K562 (cell line): ENCODE data around the gene GPRIN1. TPM values are rescaled to one million over a fixed set of nuclear protein-coding genes. Genes with fewer than 3 reads are reported as not detected.

Experiments
- ATAC-seq: fragments of 200-7000 bp; cut with Tn5 transposase; 3 replicates; pipeline ENCODE4 v1.9.1; 2020; ENCODE audit warnings: moderate library complexity
- BruUV-seq: library from RNA; stranded (reverse); fragments of 400-500 nt; replicated peaks from 2 replicates; lab custom pipeline; 2021; lab: Mats Ljungman, UMichigan
- CTCF ChIA-PET: fragments of 300-600 bp; formaldehyde crosslinking; extraction: SDS; loops from one replicate; lab custom pipeline; 2021; ENCODE audit warnings: low intra/inter-chr PET ratio; lab: Yijun Ruan, JAX
- POLR2A ChIA-PET: fragments of 300-600, 350-650 bp; sonication (Branson Sonifier 250); formaldehyde crosslinking; extraction: SDS; loops from one replicate; lab custom pipeline; 2021; ENCODE audit warnings: antibody characterized with exemption, inconsistent platforms; lab: Yijun Ruan, JAX
- DNase-seq, 4 experiments: peaks; one replicate each; pipeline versions ENCODE4 v3.0.0 to v3.0.0-alpha.2; 2011 to 2018; ENCODE audit warnings: low spot score in 3 of 4, mixed read lengths in 3 of 4; ENCODE audit errors: extremely low read depth in 1 of 4
- FAIRE-seq: peaks from 2 replicates; lab custom pipeline; 2011; peaks lifted over from hg19 to GRCh38; lab: Jason Lieb, UNC
- H2AFZ ChIP-seq: 2 replicates; pipeline ENCODE4 v1.6.0; 2011; ENCODE audit warnings: low read depth, low read length, control low read depth, inconsistent platforms
- H3K27ac ChIP-seq: fragments of 200-600 bp; 3 replicates; pipeline ENCODE4 v1.8.0; 2011; ENCODE audit warnings: low read depth, mild to moderate bottlenecking, control low read depth, inconsistent platforms, low read length, moderate library complexity, mixed read lengths; ENCODE audit errors: extremely low read depth
- H3K27me3 ChIP-seq, 2 experiments: fragments of 300-600 bp in 1 of 2; 2 replicates in 1 of 2; 3 replicates in 1 of 2; pipeline versions ENCODE4 v1.6.0 to v1.8.0; 2011; ENCODE audit warnings: inconsistent platforms in 2 of 2, low read length in 2 of 2, mild to moderate bottlenecking in 1 of 2, mixed read lengths in 1 of 2, moderate library complexity in 1 of 2; ENCODE audit not compliant: control insufficient read depth in 2 of 2, insufficient read depth in 2 of 2
- H3K36me3 ChIP-seq: fragments of 300-600 bp; 3 replicates; pipeline ENCODE4 v1.8.0; 2011; ENCODE audit warnings: mild to moderate bottlenecking, low read length, inconsistent platforms; ENCODE audit not compliant: control insufficient read depth, insufficient read depth
- H3K4me1 ChIP-seq, 2 experiments: fragments of 200-600 bp in 1 of 2; replicated peaks in 1 of 2; 2 replicates in 1 of 2; 3 replicates in 1 of 2; pipeline versions ENCODE4 v1.5.1 to v1.8.0; 2011; ENCODE audit warnings: inconsistent platforms in 2 of 2, low read length in 2 of 2, mild to moderate bottlenecking in 1 of 2, mixed read lengths in 1 of 2, moderate library complexity in 1 of 2; ENCODE audit not compliant: control insufficient read depth in 2 of 2, insufficient read depth in 2 of 2
- H3K4me2 ChIP-seq: 2 replicates; pipeline ENCODE4 v1.6.1; 2011; ENCODE audit warnings: low read length, control low read depth, inconsistent platforms, mixed read lengths; ENCODE audit not compliant: insufficient read depth
- H3K4me3 ChIP-seq: fragments of 200-600 bp; sonication (generic), shearing (Covaris generic); 2 replicates; pipeline ENCODE4 v1.5.1; 2016; ENCODE audit warnings: control low read depth, inconsistent platforms
- H3K79me2 ChIP-seq: fragments of 200-600 bp; 3 replicates; pipeline ENCODE4 v1.8.0; 2011; ENCODE audit warnings: low read length, inconsistent platforms; ENCODE audit not compliant: control insufficient read depth, insufficient read depth
- H3K9ac ChIP-seq, 2 experiments: 2 replicates each; pipeline versions ENCODE4 v1.6.0 to v1.6.1; 2011; ENCODE audit warnings: low read depth in 2 of 2, low read length in 2 of 2, control low read depth in 1 of 2, inconsistent platforms in 1 of 2, mild to moderate bottlenecking in 1 of 2, mixed read lengths in 1 of 2; ENCODE audit not compliant: insufficient read depth in 1 of 2
- H3K9me1 ChIP-seq: one replicate; pipeline ENCODE4 v1.6.0; 2011; ENCODE audit warnings: inconsistent platforms, mild to moderate bottlenecking, low read length, moderate library complexity; ENCODE audit not compliant: control insufficient read depth, insufficient read depth
- H3K9me3 ChIP-seq: replicated peaks from 2 replicates; pipeline ENCODE4 v1.5.1; 2011; ENCODE audit warnings: low read depth, low read length, inconsistent platforms; ENCODE audit not compliant: control insufficient read depth, insufficient read depth
- H4K20me1 ChIP-seq: replicated peaks from 2 replicates; pipeline ENCODE4 v1.6.1; 2011; ENCODE audit warnings: low read length, inconsistent platforms, mixed read lengths; ENCODE audit not compliant: control insufficient read depth, insufficient read depth
- CBX5 ChIP-seq: IDR thresholded peaks from 2 replicates; pipeline ENCODE4 v1.6.1; 2014; ENCODE audit warnings: low read depth, borderline replicate concordance
- CUX1 ChIP-seq: fragments of 200-800 bp; sonication (Bioruptor generic); IDR thresholded peaks from 2 replicates; pipeline ENCODE4 v1.6.1; 2016; ENCODE audit warnings: missing genetic modification characterization, missing compliant biosample characterization
- EGR1 ChIP-seq: fragments of 450-650 bp; conservative IDR thresholded peaks from 2 replicates; pipeline ENCODE4 v1.6.1; 2017; ENCODE audit warnings: mild to moderate bottlenecking
- FOS ChIP-seq: IDR thresholded peaks from 3 replicates; pipeline ENCODE4 v1.6.1; 2011; ENCODE audit not compliant: insufficient read length; ENCODE audit errors: extremely low read depth
- GABPB2 ChIP-seq: fragments of 250-450 bp; sonication (Bioruptor Pico); conservative IDR thresholded peaks from 2 replicates; pipeline ENCODE4 v1.5.1; 2021; ENCODE audit warnings: mild to moderate bottlenecking
- GATA2 ChIP-seq: sonication (generic); formaldehyde crosslinking; IDR thresholded peaks from 2 replicates; pipeline ENCODE4 v1.4.0; 2020; ENCODE audit warnings: mild to moderate bottlenecking, missing genetic modification reagents
- NFIC ChIP-seq: fragments of 450-650 bp; IDR thresholded peaks from 2 replicates; pipeline ENCODE4 v1.6.1; 2017; ENCODE audit warnings: mild to moderate bottlenecking, inconsistent platforms
- RFX7 ChIP-seq: fragments of 250-450 bp; sonication (Bioruptor Pico); IDR thresholded peaks from 2 replicates; pipeline ENCODE4 v1.5.1; 2021; ENCODE audit warnings: mild to moderate bottlenecking
- WGBS: fragments of 100-300 bp; shearing (Covaris generic); methylation state at CpG from one replicate; pipeline ENCODE4 v1.1.6; 2016; ENCODE audit warnings: low coverage, mixed read lengths; ENCODE audit not compliant: insufficient coverage; ENCODE audit errors: missing lambda C conversion rate; 5-methylcytosine and 5-hydroxymethylcytosine counted together
- in situ Hi-C: fragments of 300-500 bp; cut with MboI; formaldehyde crosslinking; loops from 4 replicates; pipeline ENCODE4 v1.15.0; 2018; ENCODE audit warnings: inconsistent platforms, mixed read lengths
- intact Hi-C: fragments of 100-400 bp; cut with micrococcal nuclease; formaldehyde crosslinking; loops from 2 replicates; pipeline ENCODE4 v1.14.2; 2022
- polyA plus RNA-seq, 8 experiments: library from polyadenylated mRNA; depleted of rRNA in 4 of 8; stranded (reverse) in 5 of 8; unstranded in 3 of 8; fragments of >200 nt; fragmentation: Nextera tagmentation in 2 of 8; fragmentation: Illumina TruSeq in 1 of 8; extraction: Ambion mirVana in 2 of 8; extraction: Trizol in 1 of 8; gene quantifications; 2 replicates each; pipeline versions ENCODE4 v1.2.1 to v1.2.3, GENCODE V29; 2011 to 2014; ENCODE audit warnings: inconsistent platforms in 1 of 8, missing spikeins in 1 of 8
- total RNA-seq, 7 experiments: library from RNA; depleted of rRNA in 6 of 7; stranded (reverse); fragments of >200 nt in 6 of 7; fragmentation: Illumina TruSeq in 2 of 7; extraction: Trizol in 2 of 7; gene quantifications; 2 replicates each; pipeline versions ENCODE4 v1.2.1 to v1.2.3, GENCODE V29; 2011 to 2021; ENCODE audit warnings: low replicate concordance in 1 of 7

GPRIN1 gene
- total and polyA plus RNA-seq, 9 of the 15 experiments (the other 6 are each of a cell fraction or from before 2014, with no cell fraction given) = 0.15 to 11.6 (median 4.4) TPM

GRCh38 chr5:176626876-176627236 lies 16.9 kb upstream of the GPRIN1 start:
- Histone ChIP-seq H3K27ac (no peak overlapping the region), H2AFZ (no peak overlapping the region), H3K4me1 (peaks cover 0 to 26% of the 10 kb centered on the region in 2 experiments; a peak in 2 of 5 replicates), H3K9ac (no peak overlapping the region), H4K20me1 (peaks cover 15% of the 10 kb centered on the region; the same call in 1 of the 2 replicates), H3K36me3 (no peaks in the 10 kb centered on the region), H3K27me3 (peaks cover 44 to 77% of the 10 kb centered on the region in 2 experiments), H3K9me1 (no peaks in the 10 kb centered on the region), H3K4me3 (no peak overlapping the region), H3K9me3 (no peaks in the 10 kb centered on the region), H3K79me2 (no peaks in the 10 kb centered on the region), H3K4me2 (no peak overlapping the region)
- WGBS = 2% methylated on average over 7 of the region's 7 CpGs
- in situ Hi-C loops = no loop called here
- POLR2A ChIA-PET = interaction anchor here (0.6 kb wide), 1 partner anchor 208 kb away, joined by 4 read pairs; no protein-coding TSS in a partner anchor
- no peak for DNase-seq
- TF ChIP-seq NFIC (peak; percentile 71), RFX7 (CRISPR knock-in tag) (no peak), GABPB2 (CRISPR knock-in tag) (no peak)
- no peak for ATAC-seq
- CTCF ChIA-PET = no interaction called here
- BruUV-seq = no TSS peak
- intact Hi-C loops = no loop called here
- FAIRE-seq = no peak

GRCh38 chr5:176625966-176626875 lies 16.3 kb upstream of the GPRIN1 start:
- WGBS = 2% methylated on average over 20 of the region's 25 CpGs
- ChIA-PET POLR2A (interaction anchor here (1.0 to 1.1 kb wide), 2 partner anchors 10 to 21 kb away, joined by 3 read pairs; partner anchors contain the start of gene TSPAN17), CTCF (no interaction called here)
- ATAC-seq = no peak
- BruUV-seq = no TSS peak
- in situ Hi-C loops (no loop called here), intact Hi-C loops (no loop called here)
- H3K9ac ChIP-seq = no peak overlapping the region
- no peaks in the 10 kb centered on the region for H3K36me3 ChIP-seq
- peaks cover 0 to 32% of the 10 kb centered on the region in 2 experiments; a peak in 4 of 5 replicates for H3K4me1 ChIP-seq
- no peak overlapping the region for H3K4me2 ChIP-seq
- no peak for FAIRE-seq
- H3K27me3 ChIP-seq = peaks cover 39 to 77% of the 10 kb centered on the region in 2 experiments
- no peaks in the 10 kb centered on the region for H3K79me2 ChIP-seq
- no peak overlapping the region for H3K4me3 ChIP-seq
- H3K27ac ChIP-seq = no peak overlapping the region
- no peak overlapping the region for H2AFZ ChIP-seq
- no peaks in the 10 kb centered on the region for H3K9me1 ChIP-seq
- H4K20me1 ChIP-seq = peaks cover 16% of the 10 kb centered on the region; the same call in 1 of the 2 replicates
- no peaks in the 10 kb centered on the region for H3K9me3 ChIP-seq
- DNase-seq = no peak
- TF ChIP-seq GATA2 (CRISPR knock-in tag) = no peak
- TF ChIP-seq EGR1 = peak; percentile 37; the same call in 1 of the 2 replicates
- no peak for TF ChIP-seq CUX1 (CRISPR knock-in tag)
- TF ChIP-seq CBX5 = no peak
- TF ChIP-seq FOS = no peak
